Brain microvascular endothelial cell (primary cell): ENCODE measurements around the gene PTGR3.

ENCODE experiments used
- DNase-seq: peaks from one replicate; pipeline ENCODE4 v3.0.0-alpha.2; 2020
- H3K27ac ChIP-seq: fragments of 250-450 bp; sonication (Bioruptor Pico); 2 replicates; pipeline ENCODE4 v1.5.1; 2020; ENCODE audit warnings: mild to moderate bottlenecking, moderate library complexity
- H3K27me3 ChIP-seq: fragments of 250-450 bp; sonication (Bioruptor Pico); replicated peaks from 2 replicates; pipeline ENCODE4 v1.5.1; 2020; ENCODE audit warnings: mild to moderate bottlenecking
- H3K36me3 ChIP-seq: fragments of 250-450 bp; sonication (Bioruptor Pico); replicated peaks from 2 replicates; pipeline ENCODE4 v1.5.1; 2020; ENCODE audit warnings: mild to moderate bottlenecking
- H3K4me3 ChIP-seq: 2 replicates; pipeline ENCODE4 v1.5.1; 2011; ENCODE audit warnings: low read depth, mild to moderate bottlenecking, control low read depth, low read length, moderate library complexity
- CTCF ChIP-seq: IDR thresholded peaks from 2 replicates; pipeline ENCODE4 v1.5.1; 2011; ENCODE audit warnings: low read depth, mild to moderate bottlenecking, moderate library complexity, low read length, control low read depth, inconsistent platforms; ENCODE audit errors: missing control alignments
- in situ Hi-C: cut with HindIII; loops from 2 replicates; pipeline ENCODE4 v1.10.0; 2017; ENCODE audit warnings: low sequenced_read_pairs, low pct_ligation_motif_present

PTGR3 gene

GRCh38 chr18:75159238-75159518 lies 49.8 kb downstream of the PTGR3 start:
- TF ChIP-seq CTCF: no peak
- no peak for DNase-seq
- no peak overlapping the region for H3K27ac ChIP-seq
- peaks cover 3% of the 10 kb centered on the region for H3K27me3 ChIP-seq
- in situ Hi-C loops: no loop called here
- no peak overlapping the region for H3K4me3 ChIP-seq
- no peaks in the 10 kb centered on the region for H3K36me3 ChIP-seq
